Tibial nerve (tissue), 4 donors: ENCODE data around the gene KLHL17.
A peak's percentile ranks its signal among the peaks of the same experiment; 100 is the strongest.

ENCODE experiments used
- EP300 ChIP-seq, 2 donors: sonication (generic); formaldehyde crosslinking; IDR thresholded peaks; one replicate each; pipeline ENCODE4 v1.6.1; 2017; ENCODE audit warnings: antibody characterized with exemption in 2 of 2, mild to moderate bottlenecking in 1 of 2
- POLR2A ChIP-seq, 2 donors: fragments of 450-650 bp; IDR thresholded peaks; one replicate each; pipeline ENCODE4 v1.6.1; 2017; ENCODE audit warnings: antibody characterized with exemption in 2 of 2, mild to moderate bottlenecking in 2 of 2, moderate library complexity in 2 of 2
- TF ChIP-seq, protein P1 (sequence below), 5 experiments: fragments of 200-600 bp in 3 of 5; fragments of 450-650 bp in 2 of 5; sonication (generic) in 3 of 5; IDR thresholded peaks; one replicate each; pipeline ENCODE4 v1.5.1; 2016 to 2019; ENCODE audit warnings: antibody characterized with exemption in 5 of 5, mild to moderate bottlenecking in 3 of 5, moderate library complexity in 2 of 5

DNA sequence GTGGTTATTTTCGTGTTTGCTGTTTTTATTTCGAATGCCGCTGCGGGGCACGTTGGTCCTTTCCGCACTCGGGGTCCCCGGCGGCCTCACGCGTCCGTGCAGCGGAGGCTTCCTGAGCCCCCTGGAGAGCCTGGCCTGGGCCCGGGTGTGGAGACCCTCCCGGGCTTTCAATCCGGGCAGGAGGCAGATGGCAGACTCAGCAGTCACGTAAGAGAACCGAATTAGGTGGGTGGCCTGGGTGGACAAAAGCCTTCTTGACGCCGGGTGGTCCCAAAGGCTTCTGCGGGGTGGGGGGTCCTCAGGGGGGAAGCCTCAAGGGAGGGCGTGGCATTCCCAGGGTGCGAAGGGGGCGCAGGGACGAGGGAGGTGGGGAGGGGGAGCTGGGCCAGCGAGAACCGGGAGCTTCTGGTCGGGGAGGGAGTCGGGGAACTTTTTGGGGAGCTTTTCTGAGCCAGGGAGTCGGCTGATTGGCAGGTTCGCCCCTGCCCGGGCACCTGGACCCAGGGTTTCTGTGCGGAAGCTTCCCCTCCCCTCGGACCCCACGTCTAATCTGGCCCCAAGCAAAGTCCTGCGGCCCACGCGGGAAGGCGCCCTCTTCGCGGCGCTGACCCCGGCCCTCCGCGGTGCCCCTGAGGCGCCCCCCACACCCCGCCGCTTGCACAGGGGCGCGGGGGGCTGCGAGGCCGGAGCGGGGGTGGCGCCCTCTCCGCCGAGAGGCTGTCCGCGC is 40.8 kb downstream of the KLHL17 start:
- TF ChIP-seq, protein P1, sequence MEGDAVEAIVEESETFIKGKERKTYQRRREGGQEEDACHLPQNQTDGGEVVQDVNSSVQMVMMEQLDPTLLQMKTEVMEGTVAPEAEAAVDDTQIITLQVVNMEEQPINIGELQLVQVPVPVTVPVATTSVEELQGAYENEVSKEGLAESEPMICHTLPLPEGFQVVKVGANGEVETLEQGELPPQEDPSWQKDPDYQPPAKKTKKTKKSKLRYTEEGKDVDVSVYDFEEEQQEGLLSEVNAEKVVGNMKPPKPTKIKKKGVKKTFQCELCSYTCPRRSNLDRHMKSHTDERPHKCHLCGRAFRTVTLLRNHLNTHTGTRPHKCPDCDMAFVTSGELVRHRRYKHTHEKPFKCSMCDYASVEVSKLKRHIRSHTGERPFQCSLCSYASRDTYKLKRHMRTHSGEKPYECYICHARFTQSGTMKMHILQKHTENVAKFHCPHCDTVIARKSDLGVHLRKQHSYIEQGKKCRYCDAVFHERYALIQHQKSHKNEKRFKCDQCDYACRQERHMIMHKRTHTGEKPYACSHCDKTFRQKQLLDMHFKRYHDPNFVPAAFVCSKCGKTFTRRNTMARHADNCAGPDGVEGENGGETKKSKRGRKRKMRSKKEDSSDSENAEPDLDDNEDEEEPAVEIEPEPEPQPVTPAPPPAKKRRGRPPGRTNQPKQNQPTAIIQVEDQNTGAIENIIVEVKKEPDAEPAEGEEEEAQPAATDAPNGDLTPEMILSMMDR (IDR thresholded peaks at IDR 0.05) = peak in 1 of 5 experiments; percentile 6
- TF ChIP-seq POLR2A (IDR thresholded peaks at IDR 0.05) = no peak
- no peak for TF ChIP-seq EP300 (IDR thresholded peaks at IDR 0.05)
